Suppressor macrophage treated with lipopolysaccharide for 1 hour (primary cell): ENCODE measurements around the gene KRT23.

Experiments used
- DNase-seq, 3 donors: peaks; one replicate each; pipeline ENCODE4 v3.0.0-alpha.2; 2020 to 2022

Gene KRT23

GRCh38 chr17:40937384-40937819 lies at the start of gene KRT23:
KRT23 (minus strand) TSS chr17:40937646; CDS start chr17:40936603, 1,043 bp downstream.
- no peak for DNase-seq

- DNase-seq, result no peak
Measured at GRCh38 chr17:40986920-40987319, 49.5 kb upstream of the KRT23 start.

- DNase-seq, result no peak
Measured at GRCh38 chr17:40984226-40984625, 46.8 kb upstream of the KRT23 start, which contains the start of gene KRT40. KRT40 (minus strand) TSS chr17:40984326; CDS start chr17:40984273, 53 bp downstream.

GRCh38 chr17:40981115-40981514 lies 43.7 kb upstream of the KRT23 start:
- no peak for DNase-seq

- DNase-seq, result no peak
Measured at GRCh38 chr17:40980596-40980995, 43.1 kb upstream of the KRT23 start.

GRCh38 chr17:40980117-40980516 lies 42.7 kb upstream of the KRT23 start:
- DNase-seq, result no peak

- DNase-seq, result no peak
Measured at GRCh38 chr17:40978575-40979151, 41.2 kb upstream of the KRT23 start.

- DNase-seq, result no peak
Measured at GRCh38 chr17:40975516-40975915, 38.1 kb upstream of the KRT23 start.

- DNase-seq, result no peak
Measured at GRCh38 chr17:40974366-40974765, 36.9 kb upstream of the KRT23 start.

GRCh38 chr17:40967582-40967981 lies 30.1 kb upstream of the KRT23 start:
- DNase-seq, result no peak

GRCh38 chr17:40966848-40967247 lies 29.4 kb upstream of the KRT23 start, which contains the start of gene KRT39:
KRT39 (minus strand) TSS chr17:40966948; CDS start chr17:40966856, 92 bp downstream.
- DNase-seq, result no peak

GRCh38 chr17:40963838-40964237 lies 26.4 kb upstream of the KRT23 start:
- DNase-seq, result peak; percentile 24 to 42 (median 26)

- DNase-seq, result no peak
Measured at GRCh38 chr17:40962059-40962561, 24.7 kb upstream of the KRT23 start.

- DNase-seq, result no peak
Measured at GRCh38 chr17:40961591-40961990, 24.1 kb upstream of the KRT23 start.

- no peak for DNase-seq
Measured at GRCh38 chr17:40960144-40960543, 22.7 kb upstream of the KRT23 start.

GRCh38 chr17:40958086-40958953 lies 20.9 kb upstream of the KRT23 start:
- peak in 1 of 3 donors; percentile 8 for DNase-seq

GRCh38 chr17:40956401-40957254 lies 19.2 kb upstream of the KRT23 start:
- peak; percentile 38 to 57 (median 48) for DNase-seq

- peak; percentile 71 to 84 (median 74) for DNase-seq
Measured at GRCh38 chr17:40953881-40954280, 16.4 kb upstream of the KRT23 start.

- peak; percentile 57 to 73 (median 69) for DNase-seq
Measured at GRCh38 chr17:40952661-40953060, 15.2 kb upstream of the KRT23 start.

GRCh38 chr17:40952154-40952553 lies 14.7 kb upstream of the KRT23 start:
- DNase-seq, result no peak

GRCh38 chr17:40951011-40951622 lies 13.7 kb upstream of the KRT23 start:
- DNase-seq, result no peak

- no peak for DNase-seq
Measured at GRCh38 chr17:40950176-40950575, 12.7 kb upstream of the KRT23 start.
